OCI-LY1 (cell line): Measurements from ENCODE around the gene KIAA2012.

Experiments used
- H2AFZ ChIP-seq: fragments of 200-600 bp; sonication (generic), shearing (Covaris generic); 2 replicates; pipeline ENCODE4 v1.6.0; 2014; ENCODE audit warnings: antibody characterized with exemption, mild to moderate bottlenecking, low read length
- H3F3A ChIP-seq: fragments of 200-600 bp; sonication (generic), shearing (Covaris generic); 2 replicates; pipeline ENCODE4 v1.6.0; 2014; ENCODE audit warnings: mild to moderate bottlenecking, antibody characterized with exemption, low read length, moderate library complexity; ENCODE audit not compliant: insufficient read depth
- H3K27ac ChIP-seq: fragments of 200-600 bp; sonication (generic); 2 replicates; pipeline ENCODE4 v1.5.1; 2014; ENCODE audit warnings: low read length, mixed run types, mild to moderate bottlenecking, low read depth; ENCODE audit not compliant: poor library complexity, severe bottlenecking
- H3K27me3 ChIP-seq: fragments of 200-600 bp; sonication (generic); 2 replicates; pipeline ENCODE4 v1.6.0; 2014; ENCODE audit warnings: antibody characterized with exemption, mild to moderate bottlenecking, low read length, moderate library complexity; ENCODE audit not compliant: insufficient read depth
- H3K36me3 ChIP-seq: fragments of 200-600 bp; sonication (generic); 2 replicates; pipeline ENCODE4 v1.6.1; 2014; ENCODE audit warnings: mild to moderate bottlenecking, antibody characterized with exemption, low read length, moderate library complexity, mixed read lengths; ENCODE audit not compliant: insufficient read depth
- H3K4me1 ChIP-seq: fragments of 200-600 bp; sonication (generic); 2 replicates; pipeline ENCODE4 v1.5.1; 2014; ENCODE audit warnings: mild to moderate bottlenecking, low read length, moderate library complexity; ENCODE audit not compliant: insufficient read depth, severe bottlenecking
- H3K4me2 ChIP-seq: fragments of 200-600 bp; sonication (generic), shearing (Covaris generic); 2 replicates; pipeline ENCODE4 v1.6.1; 2014; ENCODE audit warnings: low read length
- H3K4me3 ChIP-seq: fragments of 200-600 bp; sonication (generic); 2 replicates; pipeline ENCODE4 v1.5.1; 2014; ENCODE audit warnings: low read length, low read depth, mild to moderate bottlenecking, mixed read lengths; ENCODE audit not compliant: poor library complexity, severe bottlenecking
- H3K79me2 ChIP-seq: fragments of 200-600 bp; shearing (Covaris generic); 2 replicates; pipeline ENCODE4 v1.6.1; 2016; ENCODE audit warnings: mixed run types, low read length, mixed read lengths; ENCODE audit not compliant: insufficient read depth
- H3K9ac ChIP-seq: fragments of 200-600 bp; sonication (generic), shearing (Covaris generic); 2 replicates; pipeline ENCODE4 v1.6.1; 2014; ENCODE audit warnings: mild to moderate bottlenecking, low read length, mixed read lengths
- H3K9me2 ChIP-seq: fragments of 200-600 bp; sonication (generic), shearing (Covaris generic); 2 replicates; pipeline ENCODE4 v1.6.1; 2014; ENCODE audit warnings: low read depth, mild to moderate bottlenecking, low read length, mixed read lengths
- H3K9me3 ChIP-seq: fragments of 200-600 bp; shearing (Covaris generic); 2 replicates; pipeline ENCODE4 v1.6.1; 2014; ENCODE audit warnings: low read length, mixed read lengths
- H4K20me1 ChIP-seq: fragments of 200-600 bp; sonication (generic), shearing (Covaris generic); 2 replicates; pipeline ENCODE4 v1.6.0; 2016; ENCODE audit warnings: mild to moderate bottlenecking, low read length; ENCODE audit not compliant: insufficient read depth
- CTCF ChIP-seq: fragments of 200-600 bp; sonication (generic), shearing (Covaris generic); IDR thresholded peaks from 2 replicates; pipeline ENCODE4 v1.5.1; 2017; ENCODE audit warnings: mild to moderate bottlenecking, antibody characterized with exemption, low read length, moderate library complexity, mixed read lengths
- EZH2 ChIP-seq: fragments of 200-600 bp; sonication (generic), shearing (Covaris generic); IDR thresholded peaks from 2 replicates; pipeline ENCODE4 v1.8.0; 2017; ENCODE audit warnings: borderline replicate concordance, mixed run types, mild to moderate bottlenecking, antibody characterized with exemption, low read length, moderate library complexity, mixed read lengths

Gene KIAA2012

GRCh38 chr2:202072226-202072625, 829 bp upstream of the KIAA2012 start:
- Histone ChIP-seq H3K9ac (no peak overlapping the region), H3K4me2 (no peak overlapping the region), H3K4me3 (no peak overlapping the region), H3K27me3 (no peaks in the 10 kb centered on the region), H3K4me1 (no peaks in the 10 kb centered on the region), H3K27ac (no peak overlapping the region), H3K9me3 (no peaks in the 10 kb centered on the region), H2AFZ (no peak overlapping the region), H3K36me3 (no peaks in the 10 kb centered on the region), H3K79me2 (no peaks in the 10 kb centered on the region), H4K20me1 (no peaks in the 10 kb centered on the region), H3K9me2 (no peaks in the 10 kb centered on the region), H3F3A (no peaks in the 10 kb centered on the region)
- TF ChIP-seq CTCF, result 0 out of 2 replicates have a peak, but pooled peaks have one; percentile 26
- no peak for TF ChIP-seq EZH2

GRCh38 chr2:202074324-202074723, 1.3 kb downstream of the KIAA2012 start:
- no peaks in the 10 kb centered on the region for H3K36me3 ChIP-seq
- H3K9me2 ChIP-seq, result no peaks in the 10 kb centered on the region
- H3K9me3 ChIP-seq, result no peaks in the 10 kb centered on the region
- H3K79me2 ChIP-seq, result no peaks in the 10 kb centered on the region
- H3K9ac ChIP-seq, result no peak overlapping the region
- no peaks in the 10 kb centered on the region for H3K27me3 ChIP-seq
- H3K4me3 ChIP-seq, result no peak overlapping the region
- no peak overlapping the region for H2AFZ ChIP-seq
- no peaks in the 10 kb centered on the region for H3K4me1 ChIP-seq
- no peak overlapping the region for H3K27ac ChIP-seq
- no peak overlapping the region for H3K4me2 ChIP-seq
- H4K20me1 ChIP-seq, result no peaks in the 10 kb centered on the region
- H3F3A ChIP-seq, result no peaks in the 10 kb centered on the region
- TF ChIP-seq EZH2 (no peak), CTCF (no peak)

GRCh38 chr2:202079310-202079709, 6.3 kb downstream of the KIAA2012 start:
- Histone ChIP-seq H3K9me2 (no peaks in the 10 kb centered on the region), H3K79me2 (no peaks in the 10 kb centered on the region), H3K9me3 (no peaks in the 10 kb centered on the region), H3K27ac (no peak overlapping the region), H3F3A (no peaks in the 10 kb centered on the region), H3K9ac (no peak overlapping the region), H3K4me2 (no peak overlapping the region), H3K4me3 (no peak overlapping the region), H3K36me3 (no peaks in the 10 kb centered on the region), H2AFZ (no peak overlapping the region), H3K4me1 (no peaks in the 10 kb centered on the region), H3K27me3 (no peaks in the 10 kb centered on the region), H4K20me1 (no peaks in the 10 kb centered on the region)
- TF ChIP-seq CTCF, result no peak
- TF ChIP-seq EZH2, result no peak
